ENCODE data around the gene NCF4.

The NCF4 gene

DNA sequence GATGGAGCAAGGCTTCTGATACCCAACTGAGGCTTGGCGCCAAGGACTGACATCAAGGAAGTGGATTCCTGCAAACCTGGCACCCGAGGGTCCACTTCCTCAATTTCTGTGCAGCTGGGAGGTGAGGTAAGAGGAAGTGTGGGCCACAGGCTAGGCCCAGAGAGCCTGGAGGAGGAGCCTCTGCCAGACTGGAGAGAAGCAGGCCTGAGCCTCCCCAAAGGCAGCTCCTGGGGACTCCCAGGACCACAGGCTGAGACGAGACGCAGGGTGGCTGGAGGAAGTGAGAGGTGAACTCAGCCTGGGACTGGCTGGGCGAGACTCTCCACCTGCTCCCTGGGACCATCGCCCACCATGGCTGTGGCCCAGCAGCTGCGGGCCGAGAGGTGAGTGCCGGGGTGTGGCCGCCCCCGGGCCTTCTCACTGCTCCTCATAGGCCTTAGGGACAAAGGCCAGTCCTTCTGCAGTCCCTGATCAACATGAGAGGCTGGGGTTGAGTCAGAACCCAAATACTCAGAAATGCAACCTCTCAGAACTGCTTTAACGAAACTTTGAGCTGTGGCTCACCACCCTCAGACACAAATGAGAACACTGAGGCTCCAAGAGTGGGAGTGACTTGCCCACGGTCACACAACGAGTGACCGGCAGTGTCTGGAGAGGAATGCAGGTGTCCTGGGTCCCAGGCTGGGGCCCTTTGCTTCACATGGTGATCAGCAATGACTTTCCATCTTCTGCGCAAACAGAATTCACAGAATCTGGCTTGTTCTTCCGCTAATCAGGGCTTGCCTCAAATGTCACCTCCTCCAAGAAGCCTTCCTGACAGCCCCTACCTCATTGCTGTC is at the start of gene NCF4:
Gene NCF4 (plus strand): TSS at position 186 of the 839 bp plus-strand sequence. CDS start 166 bp downstream, at position 352.
- TF ChIP-seq, protein P1, sequence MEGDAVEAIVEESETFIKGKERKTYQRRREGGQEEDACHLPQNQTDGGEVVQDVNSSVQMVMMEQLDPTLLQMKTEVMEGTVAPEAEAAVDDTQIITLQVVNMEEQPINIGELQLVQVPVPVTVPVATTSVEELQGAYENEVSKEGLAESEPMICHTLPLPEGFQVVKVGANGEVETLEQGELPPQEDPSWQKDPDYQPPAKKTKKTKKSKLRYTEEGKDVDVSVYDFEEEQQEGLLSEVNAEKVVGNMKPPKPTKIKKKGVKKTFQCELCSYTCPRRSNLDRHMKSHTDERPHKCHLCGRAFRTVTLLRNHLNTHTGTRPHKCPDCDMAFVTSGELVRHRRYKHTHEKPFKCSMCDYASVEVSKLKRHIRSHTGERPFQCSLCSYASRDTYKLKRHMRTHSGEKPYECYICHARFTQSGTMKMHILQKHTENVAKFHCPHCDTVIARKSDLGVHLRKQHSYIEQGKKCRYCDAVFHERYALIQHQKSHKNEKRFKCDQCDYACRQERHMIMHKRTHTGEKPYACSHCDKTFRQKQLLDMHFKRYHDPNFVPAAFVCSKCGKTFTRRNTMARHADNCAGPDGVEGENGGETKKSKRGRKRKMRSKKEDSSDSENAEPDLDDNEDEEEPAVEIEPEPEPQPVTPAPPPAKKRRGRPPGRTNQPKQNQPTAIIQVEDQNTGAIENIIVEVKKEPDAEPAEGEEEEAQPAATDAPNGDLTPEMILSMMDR (IDR thresholded peaks at IDR 0.05; ENCODE audit: control insufficient read depth, extremely low read depth, insufficient read depth) = no peak
- no peak for DNase-seq (ENCODE audit: low read depth)

DNA sequence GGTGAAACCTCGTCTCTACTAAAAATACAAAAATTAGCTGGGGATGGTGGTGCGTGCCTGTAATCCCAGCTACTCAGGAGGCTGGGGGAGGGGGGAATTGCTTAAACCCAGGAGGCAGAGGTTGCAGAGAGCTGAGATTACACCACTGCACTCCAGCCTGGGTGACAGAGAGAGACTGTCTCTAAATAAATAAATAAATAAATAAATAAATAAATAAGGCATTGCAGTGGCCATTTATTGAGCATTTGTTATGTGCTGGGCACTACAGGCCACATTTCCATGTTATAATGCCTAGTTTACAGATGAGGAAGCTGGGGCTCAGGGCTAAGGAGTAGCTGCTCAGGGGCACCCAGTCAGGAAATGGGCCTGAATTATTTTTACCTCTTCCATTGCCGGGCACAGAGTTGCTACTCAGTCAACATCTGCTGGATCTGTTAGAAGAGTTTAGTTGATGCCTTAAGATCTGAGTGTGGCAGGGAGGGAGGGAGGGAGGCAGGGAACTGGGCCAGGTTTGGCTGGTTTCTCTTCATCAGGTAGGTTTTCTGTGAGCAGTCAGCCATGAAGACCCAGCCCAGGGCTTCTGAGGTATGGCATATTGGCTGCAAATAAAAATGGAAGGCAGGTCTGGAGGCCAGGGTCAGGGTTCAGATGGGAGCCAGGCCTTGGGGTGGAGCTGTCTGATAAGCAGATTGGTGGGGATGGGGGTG is 49.6 kb upstream of the NCF4 start:
- DNase-seq (ENCODE audit: low read depth) = no peak

More for the DNA sequence above, at the start of gene NCF4:
- no peak within 1 kb of the TSS for H3K4me3 ChIP-seq (ENCODE audit: low read depth, low read length)

DNA sequence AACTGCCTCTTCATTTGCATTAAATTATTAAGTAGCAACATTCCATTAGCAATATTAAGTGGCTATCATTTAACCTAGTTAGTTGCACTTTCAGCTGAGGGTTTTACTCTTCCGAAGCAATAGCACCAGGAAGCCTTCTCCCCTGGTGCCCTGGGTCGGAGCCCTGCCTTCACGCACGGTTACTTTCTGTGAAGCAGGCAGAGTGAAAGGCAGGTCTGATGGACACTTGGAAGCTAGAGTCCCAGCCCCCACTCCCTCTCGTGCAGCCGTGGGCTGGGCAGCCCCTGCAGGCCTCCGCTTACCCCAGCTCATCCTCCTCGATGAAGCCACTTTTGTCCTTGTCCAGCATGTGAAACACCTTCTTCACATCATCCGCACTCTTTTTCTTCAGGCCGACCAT is 46.0 kb upstream of the NCF4 start:
- no peak for DNase-seq (ENCODE audit: low read depth)
- TF ChIP-seq, protein P1 (IDR thresholded peaks at IDR 0.05; ENCODE audit: control insufficient read depth, extremely low read depth, insufficient read depth) = no peak
- H3K4me3 ChIP-seq (ENCODE audit: low read depth, low read length) = no peak overlapping the region

More for the DNA sequence above, 49.6 kb upstream of the NCF4 start:
- H3K4me3 ChIP-seq (ENCODE audit: low read depth, low read length) = no peak overlapping the region
- TF ChIP-seq, protein P1 (IDR thresholded peaks at IDR 0.05; ENCODE audit: control insufficient read depth, extremely low read depth, insufficient read depth) = no peak

DNA sequence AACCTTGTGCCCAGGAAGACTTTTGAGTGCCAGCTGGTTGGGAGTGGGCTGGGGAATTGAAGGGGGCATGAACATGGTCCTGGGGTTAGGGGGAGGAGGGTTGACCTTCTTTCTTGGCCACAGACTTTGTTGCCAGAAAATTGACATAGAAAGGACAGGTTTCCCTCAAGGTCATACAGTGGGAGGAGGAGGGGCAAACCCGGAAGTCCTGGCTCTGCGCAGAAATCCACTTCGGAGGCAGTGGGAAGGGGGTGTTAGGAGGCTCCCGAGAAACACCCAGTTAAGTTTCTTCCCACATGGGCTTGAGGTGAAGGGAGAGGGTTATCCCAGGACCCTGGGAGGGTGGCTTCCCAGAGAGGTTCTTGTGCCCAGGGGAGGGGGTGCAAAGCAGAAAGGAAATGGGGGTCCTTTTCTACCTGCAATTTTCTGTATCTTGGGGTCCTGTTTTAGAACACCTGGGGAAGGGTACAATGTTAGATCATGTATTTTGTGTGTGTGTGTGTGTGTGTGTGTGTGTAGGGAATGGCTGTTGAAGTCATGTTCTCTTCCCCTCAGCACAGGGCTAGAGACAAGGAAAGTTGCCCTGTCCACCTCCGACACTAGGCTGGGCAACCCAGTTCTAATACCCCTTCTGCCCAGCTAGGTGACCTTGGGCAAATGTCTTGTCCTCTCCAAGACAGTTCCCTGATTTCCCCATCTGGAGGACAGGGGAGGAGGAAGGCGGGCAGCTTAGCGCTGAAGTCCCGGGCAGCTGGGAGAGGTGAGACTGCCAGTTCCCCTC is 45.1 kb upstream of the NCF4 start:
- TF ChIP-seq, protein P1 (IDR thresholded peaks at IDR 0.05; ENCODE audit: control insufficient read depth, extremely low read depth, insufficient read depth) = no peak
- no peak overlapping the region for H3K4me3 ChIP-seq (ENCODE audit: low read depth, low read length)
- no peak for DNase-seq (ENCODE audit: low read depth)

DNA sequence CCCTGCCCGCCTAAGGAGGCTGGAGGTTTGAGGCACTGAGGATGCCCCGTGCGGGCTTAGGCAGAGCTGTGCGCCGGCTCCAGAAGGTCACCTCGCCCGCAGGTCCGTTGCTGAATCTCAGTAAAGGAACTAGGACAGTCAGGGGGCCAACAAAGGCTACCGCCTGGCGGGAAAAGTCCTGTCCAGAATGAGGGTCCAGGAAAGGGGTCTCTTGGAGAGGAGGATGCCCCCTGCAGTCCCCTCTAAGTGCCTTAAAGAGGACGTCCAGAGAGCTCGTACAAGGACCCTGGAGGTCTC is 44.5 kb upstream of the NCF4 start:
- TF ChIP-seq, protein P1 (IDR thresholded peaks at IDR 0.05; ENCODE audit: control insufficient read depth, extremely low read depth, insufficient read depth) = no peak
- H3K4me3 ChIP-seq (ENCODE audit: low read depth, low read length) = no peak overlapping the region
- DNase-seq (ENCODE audit: low read depth) = no peak

DNA sequence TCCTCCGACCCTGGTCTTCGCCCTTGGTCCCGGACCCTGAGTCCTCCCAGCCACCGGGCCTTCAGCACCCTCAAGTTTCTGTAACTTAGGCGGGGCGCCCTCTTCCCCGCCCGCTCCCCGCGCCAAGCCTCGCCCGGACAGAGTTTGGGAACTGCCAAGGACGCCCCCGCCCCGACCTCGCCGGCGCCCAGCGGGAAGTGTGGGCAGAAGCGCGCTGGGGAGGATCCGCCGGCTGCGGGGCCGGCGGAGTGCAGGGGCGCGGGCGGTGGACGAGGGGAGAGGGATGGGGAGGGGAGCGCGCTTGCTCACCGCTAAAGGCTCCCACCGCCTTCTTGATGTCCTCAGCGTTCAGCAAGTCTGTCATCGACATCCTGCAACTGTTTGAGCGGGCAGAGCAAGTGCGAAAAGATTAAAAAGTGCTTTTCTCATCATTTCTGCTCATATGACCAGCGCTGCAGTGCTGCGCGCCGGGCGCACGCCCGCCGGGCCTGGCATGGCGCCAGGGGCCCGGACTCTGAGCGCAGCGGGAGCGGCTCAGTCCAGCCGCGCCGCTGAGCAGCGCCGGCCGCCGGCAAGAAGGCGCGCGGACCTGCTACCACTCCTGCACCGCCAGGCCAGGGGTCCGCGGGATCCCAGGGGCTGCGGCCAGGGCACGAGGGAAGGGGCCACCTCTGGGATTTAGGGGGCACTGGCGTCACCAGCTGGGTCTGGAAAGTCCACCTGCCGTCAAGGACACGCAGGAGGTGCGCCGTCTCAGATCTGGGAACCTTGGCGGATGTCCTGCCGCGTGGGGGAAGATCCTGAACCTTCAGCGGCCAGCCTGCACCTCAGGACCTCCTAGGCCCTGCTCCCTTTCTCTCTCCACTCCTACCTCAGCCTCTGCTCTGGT is 43.9 kb upstream of the NCF4 start, which contains the start of gene PVALB:
Gene PVALB (minus strand): TSS at position 400 of the 889 bp plus-strand sequence. CDS start 30 bp downstream, at position 370.
- TF ChIP-seq, protein P1 (IDR thresholded peaks at IDR 0.05; ENCODE audit: control insufficient read depth, extremely low read depth, insufficient read depth) = no peak
- no peak within 1 kb of the TSS for H3K4me3 ChIP-seq (ENCODE audit: low read depth, low read length)
- no peak for DNase-seq (ENCODE audit: low read depth)

Measured in LNCaP clone FGC (cell line).